ENCODE data around the gene NTMT2. TPM values are rescaled to one million over a fixed set of nuclear protein-coding genes. Genes with fewer than 3 reads are reported as not detected.

NTMT2 gene
- total RNA-seq, 1 experiment from 2014 or later = not detected

DNA sequence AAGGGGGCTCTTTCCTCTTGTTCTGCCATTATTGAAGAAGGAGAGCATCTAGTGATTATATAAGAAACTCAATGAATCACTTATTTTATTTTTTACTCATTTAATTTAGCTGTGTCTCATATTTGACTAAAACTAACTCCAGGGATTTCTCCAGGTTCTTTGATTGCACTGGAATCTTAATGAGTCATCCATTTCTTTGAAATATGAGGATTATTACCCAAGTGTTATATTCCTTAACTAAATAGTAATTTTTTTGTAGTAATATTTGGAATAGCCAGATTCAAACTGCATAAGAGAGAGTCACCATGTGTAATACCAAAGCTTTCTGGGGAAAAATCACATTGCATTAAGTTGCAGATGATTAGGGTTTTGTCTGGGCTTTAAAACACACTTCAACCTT lies 59.5 kb downstream of the NTMT2 start:
- no TSS peak for BruUV-seq (replicated peaks)
- Histone ChIP-seq H3K36me3 (ENCODE audit: control insufficient read depth, insufficient read depth, low read length) (no peaks in the 10 kb centered on the region), H3K4me1 (ENCODE audit: control insufficient read depth, insufficient read depth, low read length) (no peaks in the 10 kb centered on the region), H3K4me3 (ENCODE audit: low read depth in 2 of 2, low read length in 2 of 2) (no peak overlapping the region), H3K27ac (ENCODE audit: low read length) (no peak overlapping the region), H3K9me3 (ENCODE audit: control insufficient read depth, insufficient read depth, low read depth, low read length) (no peaks in the 10 kb centered on the region), H3K27me3 (ENCODE audit: control insufficient read depth, insufficient read depth, low read length) (no peaks in the 10 kb centered on the region)
- in situ Hi-C loops (cut with HindIII; ENCODE audit: low pct_unique_long_range_greater_than_20kb, low sequenced_read_pairs) (no loop called here), intact Hi-C loops (cut with micrococcal nuclease; ENCODE audit: unreplicated experiment) (no loop called here)
- CTCF ChIA-PET = no interaction called here
- ATAC-seq (no peak), DNase-seq (ENCODE audit: low read depth, low spot score) (no peak)
- POLR2A ChIA-PET = no interaction called here
- TF ChIP-seq, protein P1, sequence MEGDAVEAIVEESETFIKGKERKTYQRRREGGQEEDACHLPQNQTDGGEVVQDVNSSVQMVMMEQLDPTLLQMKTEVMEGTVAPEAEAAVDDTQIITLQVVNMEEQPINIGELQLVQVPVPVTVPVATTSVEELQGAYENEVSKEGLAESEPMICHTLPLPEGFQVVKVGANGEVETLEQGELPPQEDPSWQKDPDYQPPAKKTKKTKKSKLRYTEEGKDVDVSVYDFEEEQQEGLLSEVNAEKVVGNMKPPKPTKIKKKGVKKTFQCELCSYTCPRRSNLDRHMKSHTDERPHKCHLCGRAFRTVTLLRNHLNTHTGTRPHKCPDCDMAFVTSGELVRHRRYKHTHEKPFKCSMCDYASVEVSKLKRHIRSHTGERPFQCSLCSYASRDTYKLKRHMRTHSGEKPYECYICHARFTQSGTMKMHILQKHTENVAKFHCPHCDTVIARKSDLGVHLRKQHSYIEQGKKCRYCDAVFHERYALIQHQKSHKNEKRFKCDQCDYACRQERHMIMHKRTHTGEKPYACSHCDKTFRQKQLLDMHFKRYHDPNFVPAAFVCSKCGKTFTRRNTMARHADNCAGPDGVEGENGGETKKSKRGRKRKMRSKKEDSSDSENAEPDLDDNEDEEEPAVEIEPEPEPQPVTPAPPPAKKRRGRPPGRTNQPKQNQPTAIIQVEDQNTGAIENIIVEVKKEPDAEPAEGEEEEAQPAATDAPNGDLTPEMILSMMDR (IDR thresholded peaks at IDR 0.05) = no peak
- TF ChIP-seq SIN3A (IDR thresholded peaks at IDR 0.05; ENCODE audit: borderline replicate concordance, insufficient read depth, low read depth, low read length) (no peak), POLR2AphosphoS5 (IDR thresholded peaks at IDR 0.05; ENCODE audit: low read depth, low read length) (no peak), TCF7L2 (IDR thresholded peaks at IDR 0.05; ENCODE audit: low read depth, low read length) (no peak)
- TF ChIP-seq, protein P2, sequence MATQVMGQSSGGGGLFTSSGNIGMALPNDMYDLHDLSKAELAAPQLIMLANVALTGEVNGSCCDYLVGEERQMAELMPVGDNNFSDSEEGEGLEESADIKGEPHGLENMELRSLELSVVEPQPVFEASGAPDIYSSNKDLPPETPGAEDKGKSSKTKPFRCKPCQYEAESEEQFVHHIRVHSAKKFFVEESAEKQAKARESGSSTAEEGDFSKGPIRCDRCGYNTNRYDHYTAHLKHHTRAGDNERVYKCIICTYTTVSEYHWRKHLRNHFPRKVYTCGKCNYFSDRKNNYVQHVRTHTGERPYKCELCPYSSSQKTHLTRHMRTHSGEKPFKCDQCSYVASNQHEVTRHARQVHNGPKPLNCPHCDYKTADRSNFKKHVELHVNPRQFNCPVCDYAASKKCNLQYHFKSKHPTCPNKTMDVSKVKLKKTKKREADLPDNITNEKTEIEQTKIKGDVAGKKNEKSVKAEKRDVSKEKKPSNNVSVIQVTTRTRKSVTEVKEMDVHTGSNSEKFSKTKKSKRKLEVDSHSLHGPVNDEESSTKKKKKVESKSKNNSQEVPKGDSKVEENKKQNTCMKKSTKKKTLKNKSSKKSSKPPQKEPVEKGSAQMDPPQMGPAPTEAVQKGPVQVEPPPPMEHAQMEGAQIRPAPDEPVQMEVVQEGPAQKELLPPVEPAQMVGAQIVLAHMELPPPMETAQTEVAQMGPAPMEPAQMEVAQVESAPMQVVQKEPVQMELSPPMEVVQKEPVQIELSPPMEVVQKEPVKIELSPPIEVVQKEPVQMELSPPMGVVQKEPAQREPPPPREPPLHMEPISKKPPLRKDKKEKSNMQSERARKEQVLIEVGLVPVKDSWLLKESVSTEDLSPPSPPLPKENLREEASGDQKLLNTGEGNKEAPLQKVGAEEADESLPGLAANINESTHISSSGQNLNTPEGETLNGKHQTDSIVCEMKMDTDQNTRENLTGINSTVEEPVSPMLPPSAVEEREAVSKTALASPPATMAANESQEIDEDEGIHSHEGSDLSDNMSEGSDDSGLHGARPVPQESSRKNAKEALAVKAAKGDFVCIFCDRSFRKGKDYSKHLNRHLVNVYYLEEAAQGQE (IDR thresholded peaks at IDR 0.05; ENCODE audit: insufficient read depth in 1 of 2, low read depth in 2 of 2, low read length in 1 of 2) = no peak

DNA sequence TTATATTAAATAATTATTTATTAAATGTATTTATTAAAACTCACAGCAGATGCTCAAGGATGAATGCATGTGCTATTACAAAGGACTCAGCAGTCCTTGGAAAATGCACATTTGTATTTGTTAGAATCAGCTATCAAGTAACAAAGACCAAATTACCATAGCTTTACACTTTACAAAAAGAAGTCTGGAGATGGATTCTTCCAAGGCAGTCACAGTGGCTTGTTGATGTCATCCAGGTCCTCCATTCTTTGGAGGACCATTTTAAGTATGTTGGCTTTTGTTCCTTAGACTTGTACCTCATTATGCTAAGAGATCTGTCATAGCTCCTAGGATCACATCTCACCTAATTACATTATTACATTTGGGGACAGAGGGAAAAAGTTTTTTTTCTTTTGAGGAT lies 63.4 kb downstream of the NTMT2 start:
- no TSS peak for BruUV-seq (replicated peaks)
- ChIA-PET CTCF (no interaction called here), POLR2A (no interaction called here)
- no peak for DNase-seq (ENCODE audit: low read depth, low spot score)
- Histone ChIP-seq H3K4me3 (ENCODE audit: low read depth in 2 of 2, low read length in 2 of 2) (no peak overlapping the region), H3K27ac (ENCODE audit: low read length) (no peak overlapping the region), H3K27me3 (ENCODE audit: control insufficient read depth, insufficient read depth, low read length) (no peaks in the 10 kb centered on the region), H3K4me1 (ENCODE audit: control insufficient read depth, insufficient read depth, low read length) (no peaks in the 10 kb centered on the region), H3K9me3 (ENCODE audit: control insufficient read depth, insufficient read depth, low read depth, low read length) (no peaks in the 10 kb centered on the region), H3K36me3 (ENCODE audit: control insufficient read depth, insufficient read depth, low read length) (no peaks in the 10 kb centered on the region)
- TF ChIP-seq TCF7L2 (IDR thresholded peaks at IDR 0.05; ENCODE audit: low read depth, low read length) = no peak
- TF ChIP-seq POLR2AphosphoS5 (IDR thresholded peaks at IDR 0.05; ENCODE audit: low read depth, low read length) = no peak
- no peak for TF ChIP-seq SIN3A (IDR thresholded peaks at IDR 0.05; ENCODE audit: borderline replicate concordance, insufficient read depth, low read depth, low read length)
- TF ChIP-seq, protein P1 (IDR thresholded peaks at IDR 0.05) = no peak
- TF ChIP-seq, protein P2 (IDR thresholded peaks at IDR 0.05; ENCODE audit: insufficient read depth in 1 of 2, low read depth in 2 of 2, low read length in 1 of 2) = no peak
- no peak for ATAC-seq
- intact Hi-C loops (cut with micrococcal nuclease; ENCODE audit: unreplicated experiment) = no loop called here
- in situ Hi-C loops (cut with HindIII; ENCODE audit: low pct_unique_long_range_greater_than_20kb, low sequenced_read_pairs) = no loop called here

Data from Panc1 (cell line).